KMS-11 (cell line): Measurements from ENCODE around the gene BNC2.
A peak's percentile ranks its signal among the peaks of the same experiment; 100 is the strongest.

Experiments
- H2AFZ ChIP-seq: fragments of 200-600 bp; sonication (generic); 2 replicates; pipeline ENCODE4 v1.6.1; 2016; ENCODE audit warnings: antibody characterized with exemption, mixed run types, low read depth
- H3K27ac ChIP-seq: fragments of 200-600 bp; sonication (generic); 2 replicates; pipeline ENCODE4 v1.6.1; 2016; ENCODE audit warnings: mild to moderate bottlenecking, mixed run types
- H3K27me3 ChIP-seq: fragments of 200-600 bp; sonication (generic); 2 replicates; pipeline ENCODE4 v1.6.1; 2017; ENCODE audit warnings: mild to moderate bottlenecking, low read depth, mixed run types, moderate library complexity; ENCODE audit not compliant: insufficient read depth
- H3K36me3 ChIP-seq: fragments of 200-600 bp; sonication (generic); 2 replicates; pipeline ENCODE4 v1.6.1; 2017; ENCODE audit warnings: mild to moderate bottlenecking, mixed run types; ENCODE audit not compliant: insufficient read depth
- H3K4me1 ChIP-seq: fragments of 200-600 bp; sonication (generic); 2 replicates; pipeline ENCODE4 v1.6.1; 2016; ENCODE audit warnings: mild to moderate bottlenecking, low read depth, mixed run types; ENCODE audit not compliant: poor library complexity, severe bottlenecking
- H3K4me2 ChIP-seq: fragments of 200-600 bp; sonication (generic); 2 replicates; pipeline ENCODE4 v1.7.0; 2016; ENCODE audit warnings: mild to moderate bottlenecking, mixed run types
- H3K4me3 ChIP-seq: fragments of 200-600 bp; sonication (generic); IDR thresholded peaks from 2 replicates; pipeline ENCODE4 v1.6.1; 2017; ENCODE audit warnings: low read depth, low read length, mixed read lengths; ENCODE audit not compliant: insufficient read depth
- H3K79me2 ChIP-seq: fragments of 200-600 bp; sonication (generic); 2 replicates; pipeline ENCODE4 v1.6.1; 2016; ENCODE audit warnings: low read depth, mixed run types; ENCODE audit not compliant: insufficient read depth
- H3K9ac ChIP-seq: fragments of 200-600 bp; sonication (generic); 2 replicates; pipeline ENCODE4 v1.6.1; 2016; ENCODE audit warnings: mild to moderate bottlenecking, mixed run types
- H4K20me1 ChIP-seq: fragments of 200-600 bp; sonication (generic); 2 replicates; pipeline ENCODE4 v1.6.1; 2016; ENCODE audit warnings: mild to moderate bottlenecking, mixed run types; ENCODE audit not compliant: insufficient read depth
- CTCF ChIP-seq: fragments of 200-600 bp; sonication (generic); conservative IDR thresholded peaks from 2 replicates; pipeline ENCODE4 v1.6.1; 2017; ENCODE audit warnings: low read depth, mild to moderate bottlenecking, antibody characterized with exemption, low read length, moderate library complexity, mixed read lengths

The BNC2 gene

DNA sequence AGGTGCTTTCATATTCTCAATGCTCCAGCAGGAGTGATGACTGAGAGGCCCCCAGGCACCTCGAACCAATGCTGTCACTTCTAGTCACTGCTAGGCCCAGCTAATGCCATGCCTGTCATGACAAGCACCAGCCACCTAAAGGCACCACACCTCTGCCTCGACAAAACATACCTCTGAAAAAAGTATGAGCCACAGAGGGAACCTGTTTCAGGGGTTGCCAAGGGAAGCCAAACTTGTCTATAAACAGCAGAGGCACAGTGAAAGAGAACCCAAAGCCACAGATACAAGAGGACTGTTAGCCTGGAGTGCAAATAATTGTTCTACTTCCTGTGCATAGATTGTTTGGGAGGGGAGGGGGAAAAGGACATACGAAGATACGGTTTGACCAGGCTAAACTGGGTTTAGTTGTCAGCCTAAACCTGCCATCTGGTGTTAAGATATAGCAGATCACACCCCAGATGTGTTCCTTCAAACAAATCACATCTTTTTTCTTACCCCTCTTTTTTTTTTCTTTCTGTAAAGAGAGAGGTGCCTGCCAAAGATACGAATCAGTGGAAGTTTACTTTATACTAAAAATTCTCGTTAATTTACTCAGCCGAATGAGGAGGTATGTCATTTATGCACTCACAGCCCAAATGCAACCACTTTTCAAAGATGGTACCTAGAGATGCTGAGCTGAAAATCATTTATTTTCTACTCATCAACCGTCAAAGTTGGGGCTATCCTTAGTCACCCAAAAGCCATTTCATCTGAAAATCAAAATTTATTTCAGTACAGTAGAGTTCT lies 45.7 kb downstream of the BNC2 start:
- no peaks in the 10 kb centered on the region for H3K79me2 ChIP-seq
- no peaks in the 10 kb centered on the region for H3K27me3 ChIP-seq
- H2AFZ ChIP-seq: peak overlapping the region; percentile 29; the same call in 1 of the 2 replicates
- no peak overlapping the region for H3K9ac ChIP-seq
- peak overlapping the region; percentile 3; the same call in 1 of the 2 replicates for H3K4me2 ChIP-seq
- peak overlapping the region; percentile 40; the same call in 1 of the 2 replicates for H3K27ac ChIP-seq
- TF ChIP-seq CTCF: no peak
- no peak overlapping the region for H3K4me3 ChIP-seq
- no peaks in the 10 kb centered on the region for H4K20me1 ChIP-seq
- H3K4me1 ChIP-seq: peaks cover 14% of the 10 kb centered on the region
- no peaks in the 10 kb centered on the region for H3K36me3 ChIP-seq

DNA sequence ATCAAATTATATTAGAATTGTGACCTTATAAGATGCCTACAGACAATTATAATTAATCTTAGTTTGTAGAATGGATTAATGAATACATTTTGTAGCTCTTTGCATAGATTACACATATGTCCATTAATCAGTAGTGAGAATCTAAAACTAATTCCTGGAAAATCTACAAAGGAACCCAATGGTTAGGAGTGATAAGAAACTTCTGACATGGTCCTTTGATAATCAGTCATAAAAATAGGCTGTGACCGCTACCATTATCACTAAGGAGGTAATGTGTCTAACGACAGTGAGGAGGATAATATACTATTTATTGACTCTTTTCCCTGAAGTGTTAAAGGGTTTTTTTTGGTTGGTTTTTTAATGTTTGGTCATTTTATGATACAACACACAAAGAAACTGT lies 46.6 kb downstream of the BNC2 start:
- Histone ChIP-seq H3K36me3 (no peaks in the 10 kb centered on the region), H3K4me1 (peaks cover 14% of the 10 kb centered on the region), H2AFZ (no peak overlapping the region), H3K79me2 (no peaks in the 10 kb centered on the region), H3K9ac (no peak overlapping the region), H3K27me3 (no peaks in the 10 kb centered on the region), H3K4me3 (no peak overlapping the region), H4K20me1 (no peaks in the 10 kb centered on the region), H3K4me2 (peak overlapping the region; percentile 3; the same call in 1 of the 2 replicates), H3K27ac (peak overlapping the region; percentile 40; the same call in 1 of the 2 replicates)
- TF ChIP-seq CTCF: no peak

DNA sequence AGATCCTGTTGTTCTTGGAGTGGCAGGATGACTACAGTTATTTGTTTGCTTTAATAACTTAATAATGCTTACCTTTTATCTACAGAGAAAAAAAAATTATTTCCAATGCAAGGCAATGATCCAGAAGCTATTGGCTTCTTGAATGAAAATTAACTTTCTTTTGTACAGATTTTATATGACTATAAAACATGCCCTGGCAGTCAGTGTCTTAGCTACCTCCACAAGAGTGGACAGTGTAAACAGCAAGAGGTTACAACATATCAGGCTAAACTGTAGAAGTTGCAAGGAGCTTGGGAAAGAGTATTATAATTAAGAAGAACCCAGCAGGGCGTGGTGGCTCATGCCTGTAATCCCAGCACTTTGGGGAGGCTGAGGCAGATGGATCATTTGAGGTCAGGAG lies 49.1 kb downstream of the BNC2 start:
- no peak for TF ChIP-seq CTCF
- H3K27me3 ChIP-seq: no peaks in the 10 kb centered on the region
- H2AFZ ChIP-seq: no peak overlapping the region

DNA sequence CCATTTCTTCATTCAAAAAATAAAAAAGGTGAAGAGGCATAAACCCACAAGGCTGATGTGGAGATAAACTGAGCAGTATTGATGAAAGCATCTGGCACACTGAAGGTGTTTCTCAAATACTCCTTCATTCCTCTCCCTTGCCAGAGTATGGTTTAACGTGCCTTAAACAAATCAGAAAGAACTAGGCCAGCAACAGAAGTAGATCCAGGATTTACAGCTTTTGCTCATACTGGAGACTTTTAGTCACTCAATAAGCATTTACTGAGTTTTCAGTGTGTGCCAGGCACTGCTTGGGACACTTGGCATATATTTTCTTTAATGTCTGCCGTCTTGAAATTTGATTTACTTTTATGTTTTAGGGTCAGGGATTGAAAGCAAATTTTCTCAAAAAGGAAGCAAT lies 53.0 kb downstream of the BNC2 start:
- H3K27ac ChIP-seq: no peak overlapping the region
- no peak for TF ChIP-seq CTCF

More for the DNA sequence above, 49.1 kb downstream of the BNC2 start:
- Histone ChIP-seq H3K27ac (no peak overlapping the region), H3K4me3 (no peak overlapping the region), H4K20me1 (no peaks in the 10 kb centered on the region), H3K36me3 (no peaks in the 10 kb centered on the region), H3K4me1 (peaks cover 14% of the 10 kb centered on the region), H3K79me2 (no peaks in the 10 kb centered on the region), H3K9ac (no peak overlapping the region), H3K4me2 (no peak overlapping the region)

More for the DNA sequence above, 53.0 kb downstream of the BNC2 start:
- Histone ChIP-seq H4K20me1 (no peaks in the 10 kb centered on the region), H3K9ac (no peak overlapping the region), H3K4me3 (no peak overlapping the region), H3K4me1 (peaks cover 5% of the 10 kb centered on the region), H3K27me3 (no peaks in the 10 kb centered on the region), H2AFZ (no peak overlapping the region), H3K36me3 (no peaks in the 10 kb centered on the region), H3K79me2 (no peaks in the 10 kb centered on the region), H3K4me2 (no peak overlapping the region)
